Activated T-helper 2 cell treated with anti-CD3 and anti-CD28 coated beads, Interferon-gamma antibody, Interleukin-2, Interleukin-4, amounts not matched to agents 10 μg/mL and 5 μg/mL and 100 μg/mL, durations not matched to agents 14 hours and 24 hours and 36 hours (primary cell): ENCODE results near the gene SYNPO2. TPM values are rescaled to one million over a fixed set of nuclear protein-coding genes. Genes with fewer than 3 reads are reported as not detected.
"Not testable (repeated sequence)": the region's sequence is repeated elsewhere in the genome, so short reads cannot be mapped to it uniquely, and the experiment has no call there.

Experiments used
- DNase-seq: peaks from one replicate; pipeline ENCODE4 v3.0.0; 2021; ENCODE audit warnings: low spot score
- H3K27ac Mint-ChIP-seq: one replicate; pipeline ENCODE4 v1.8.0; 2021; ENCODE audit warnings: mixed read lengths
- H3K27me3 Mint-ChIP-seq: one replicate; pipeline ENCODE4 v1.8.0; 2021; ENCODE audit warnings: low read depth, mixed read lengths
- H3K36me3 Mint-ChIP-seq: one replicate; pipeline ENCODE4 v1.8.0; 2021; ENCODE audit warnings: low read depth, mixed read lengths
- H3K4me1 Mint-ChIP-seq: one replicate; pipeline ENCODE4 v1.8.0; 2021; ENCODE audit warnings: low read depth, mixed read lengths
- H3K4me3 Mint-ChIP-seq: one replicate; pipeline ENCODE4 v1.8.0; 2021; ENCODE audit warnings: low read depth, mild to moderate bottlenecking, moderate library complexity, mixed read lengths
- H3K9me3 Mint-ChIP-seq: one replicate; pipeline ENCODE4 v1.8.0; 2021; ENCODE audit warnings: mixed read lengths
- intact Hi-C: fragments of 100-400 bp; cut with micrococcal nuclease; formaldehyde crosslinking; loops from one replicate; pipeline ENCODE4 v1.15.1; 2023
- total RNA-seq: library from RNA; stranded (reverse); gene quantifications from 2 replicates; pipeline ENCODE4 v1.2.3, GENCODE V29; 2022

SYNPO2 gene
- total RNA-seq, 1 donor from 2014 or later, result 0.09 TPM

DNA sequence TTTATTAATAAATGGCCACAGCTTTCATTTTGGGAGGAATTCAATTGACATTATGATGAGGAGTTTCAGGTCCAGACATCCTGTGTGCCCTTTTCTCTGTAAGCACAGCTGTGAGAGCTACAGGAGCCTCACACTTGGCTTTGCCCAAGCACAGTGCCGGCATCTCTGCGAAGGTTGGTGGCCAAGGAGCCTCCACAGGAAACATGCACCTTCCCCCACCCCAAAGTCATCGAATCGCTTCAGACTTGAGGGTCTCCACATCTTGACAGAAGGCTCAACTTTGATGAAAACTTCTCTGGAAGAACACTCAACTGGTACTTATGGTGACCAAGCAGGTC is 100.0 kb downstream of the SYNPO2 start:
- no peak for DNase-seq
- Mint-ChIP-seq H3K36me3 (no peaks in the 10 kb centered on the region), H3K4me1 (no peaks in the 10 kb centered on the region), H3K4me3 (no peak overlapping the region), H3K27me3 (peaks cover 3% of the 10 kb centered on the region), H3K9me3 (no peaks in the 10 kb centered on the region), H3K27ac (no peak overlapping the region)
- intact Hi-C loops, result no loop called here

DNA sequence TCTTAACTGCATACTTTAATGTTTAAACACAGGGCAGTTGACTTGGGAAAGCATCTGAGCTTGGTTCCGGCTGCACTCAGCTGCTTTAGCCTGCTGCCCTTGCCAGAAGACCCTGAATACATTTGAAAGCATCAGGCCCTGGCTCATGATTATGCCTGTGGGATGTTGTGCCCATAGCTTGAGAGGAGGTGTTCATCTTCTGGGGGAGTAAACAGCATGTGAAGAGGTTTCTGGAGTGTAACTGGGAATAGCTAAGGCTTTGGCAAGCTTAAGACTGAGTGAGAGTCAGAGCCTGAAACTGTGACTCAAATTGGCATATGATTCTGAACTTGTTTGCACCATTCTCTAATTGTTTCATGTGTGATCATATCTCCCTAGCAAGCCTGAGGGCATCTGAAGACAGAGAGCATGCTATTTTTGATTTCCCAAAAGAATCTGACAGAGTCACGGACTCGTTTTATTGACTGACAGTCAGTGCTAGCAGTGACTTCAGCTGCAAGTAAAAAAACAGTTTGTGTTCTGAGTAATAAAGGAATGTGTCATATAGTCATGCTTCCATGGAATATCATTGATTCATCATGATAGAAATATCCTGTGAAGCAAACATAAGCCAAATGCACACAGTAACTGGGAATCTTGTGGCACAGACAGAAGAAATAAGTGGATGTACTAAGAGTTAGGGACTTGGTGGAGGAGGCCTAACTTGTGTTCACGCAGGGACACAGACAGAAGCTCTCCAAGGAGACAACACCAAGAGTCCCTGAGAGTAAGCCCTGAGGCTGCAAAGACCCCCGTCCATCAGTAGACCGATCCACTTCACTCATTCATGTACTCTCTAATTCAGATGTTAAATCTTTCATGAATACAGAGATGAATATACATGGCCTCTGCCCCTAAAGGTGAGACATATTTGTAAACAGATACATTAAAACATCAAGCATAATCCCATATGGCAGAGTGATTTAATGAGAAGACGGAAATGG is 100.7 kb downstream of the SYNPO2 start:
- Mint-ChIP-seq H3K27me3 (no peaks in the 10 kb centered on the region), H3K36me3 (no peaks in the 10 kb centered on the region), H3K4me1 (no peaks in the 10 kb centered on the region), H3K9me3 (no peaks in the 10 kb centered on the region), H3K4me3 (no peak overlapping the region), H3K27ac (no peak overlapping the region)
- intact Hi-C loops, result no loop called here
- no peak for DNase-seq

DNA sequence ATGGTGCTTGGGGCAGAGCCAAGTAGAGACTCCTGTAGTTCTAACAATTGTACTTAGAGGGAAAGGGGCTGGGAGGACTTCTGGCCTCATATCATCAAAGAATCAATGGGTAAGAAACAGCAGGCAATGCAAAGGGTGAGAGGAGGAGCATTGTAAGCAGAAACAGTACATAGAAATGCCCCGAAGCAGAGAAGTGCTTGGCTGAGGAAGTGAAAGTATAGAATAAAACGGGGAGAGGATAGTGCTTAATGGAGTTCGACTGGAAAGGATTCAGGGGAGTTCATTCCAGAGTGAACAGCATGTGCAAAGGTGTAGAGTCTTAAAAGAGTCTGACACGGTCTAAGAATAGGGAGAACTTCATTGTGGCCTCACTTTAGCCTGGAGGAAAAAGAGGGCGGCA is 103.0 kb downstream of the SYNPO2 start:
- H3K9me3 Mint-ChIP-seq, result no peaks in the 10 kb centered on the region

GRCh38 chr4:118992149-118992548 is 103.5 kb downstream of the SYNPO2 start:
- no peaks in the 10 kb centered on the region for H3K36me3 Mint-ChIP-seq
- DNase-seq, result no peak
- intact Hi-C loops, result no loop called here
- peaks cover 2% of the 10 kb centered on the region for H3K27me3 Mint-ChIP-seq
- no peak overlapping the region for H3K4me3 Mint-ChIP-seq
- no peak overlapping the region for H3K27ac Mint-ChIP-seq
- H3K4me1 Mint-ChIP-seq, result no peaks in the 10 kb centered on the region
- H3K9me3 Mint-ChIP-seq, result no peaks in the 10 kb centered on the region

More for the DNA sequence above, 103.0 kb downstream of the SYNPO2 start:
- intact Hi-C loops, result no loop called here
- Mint-ChIP-seq H3K4me1 (no peaks in the 10 kb centered on the region), H3K4me3 (no peak overlapping the region), H3K36me3 (no peaks in the 10 kb centered on the region), H3K27ac (no peak overlapping the region), H3K27me3 (peaks cover 2% of the 10 kb centered on the region)
- DNase-seq, result no peak

GRCh38 chr4:118993333-118993732 is 104.7 kb downstream of the SYNPO2 start:
- no peaks in the 10 kb centered on the region for H3K4me1 Mint-ChIP-seq
- H3K4me3 Mint-ChIP-seq, result no peak overlapping the region
- H3K36me3 Mint-ChIP-seq, result no peaks in the 10 kb centered on the region
- H3K27me3 Mint-ChIP-seq, result peaks cover 5% of the 10 kb centered on the region
- no peak for DNase-seq
- no peaks in the 10 kb centered on the region for H3K9me3 Mint-ChIP-seq
- intact Hi-C loops, result no loop called here
- H3K27ac Mint-ChIP-seq, result no peak overlapping the region

DNA sequence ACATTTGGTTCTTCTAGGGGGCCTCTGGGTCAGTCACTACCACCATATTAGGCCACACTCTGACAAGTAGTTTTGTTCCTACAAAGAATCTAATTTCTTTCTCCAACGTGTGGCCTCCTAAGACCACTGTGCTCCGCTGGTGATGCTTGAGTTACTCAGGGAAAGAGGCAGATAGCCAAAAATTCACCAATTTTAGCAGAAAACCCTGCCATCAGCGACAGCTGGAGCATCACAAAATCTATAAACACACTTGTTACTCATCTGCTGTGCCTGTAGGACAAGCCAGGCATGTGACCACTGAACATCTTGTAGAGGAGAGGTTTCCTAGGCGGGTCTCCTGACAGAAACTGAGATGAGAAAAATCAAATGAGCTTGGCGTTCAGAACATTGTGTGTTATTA is 105.4 kb downstream of the SYNPO2 start:
- Mint-ChIP-seq H3K4me3 (no peak overlapping the region), H3K4me1 (no peaks in the 10 kb centered on the region)

GRCh38 chr4:118995693-118996391 is 107.2 kb downstream of the SYNPO2 start:
- peaks cover 5% of the 10 kb centered on the region for H3K27me3 Mint-ChIP-seq
- no peak for DNase-seq
- H3K4me1 Mint-ChIP-seq, result no peaks in the 10 kb centered on the region
- H3K9me3 Mint-ChIP-seq, result no peaks in the 10 kb centered on the region
- H3K27ac Mint-ChIP-seq, result no peak overlapping the region
- H3K36me3 Mint-ChIP-seq, result no peaks in the 10 kb centered on the region
- intact Hi-C loops, result no loop called here
- no peak overlapping the region for H3K4me3 Mint-ChIP-seq

More for the DNA sequence above, 105.4 kb downstream of the SYNPO2 start:
- Mint-ChIP-seq H3K9me3 (no peaks in the 10 kb centered on the region), H3K27ac (no peak overlapping the region), H3K27me3 (peaks cover 5% of the 10 kb centered on the region), H3K36me3 (no peaks in the 10 kb centered on the region)
- DNase-seq, result no peak
- intact Hi-C loops, result no loop called here

DNA sequence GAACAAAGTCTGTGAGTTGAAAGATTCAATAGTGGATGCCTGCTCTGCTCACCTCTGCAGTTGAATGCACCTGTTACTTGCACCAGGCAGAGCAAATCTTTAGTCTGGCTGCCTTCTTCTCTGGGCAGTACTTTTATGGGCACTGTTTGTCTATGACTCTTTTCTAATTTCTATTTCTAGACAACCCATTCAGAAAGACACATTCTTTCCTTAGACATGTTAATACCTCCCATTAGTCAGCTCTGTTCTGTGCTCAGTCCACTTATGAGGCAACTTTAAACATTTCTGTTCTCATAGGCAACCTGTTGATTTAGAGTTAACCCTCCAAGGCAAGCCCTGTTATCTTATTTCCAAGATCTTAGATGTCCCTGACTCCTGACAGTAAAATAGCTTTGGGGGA is 108.9 kb downstream of the SYNPO2 start:
- H3K4me3 Mint-ChIP-seq, result no peak overlapping the region
- H3K36me3 Mint-ChIP-seq, result no peaks in the 10 kb centered on the region
- intact Hi-C loops, result no loop called here
- no peaks in the 10 kb centered on the region for H3K4me1 Mint-ChIP-seq
- peaks cover 5% of the 10 kb centered on the region for H3K27me3 Mint-ChIP-seq
- no peak for DNase-seq
- no peak overlapping the region for H3K27ac Mint-ChIP-seq
- H3K9me3 Mint-ChIP-seq, result no peaks in the 10 kb centered on the region

GRCh38 chr4:118999919-119000318 is 111.3 kb downstream of the SYNPO2 start:
- H3K4me1 Mint-ChIP-seq, result no peaks in the 10 kb centered on the region
- no peak overlapping the region for H3K27ac Mint-ChIP-seq
- intact Hi-C loops, result no loop called here
- no peak overlapping the region for H3K4me3 Mint-ChIP-seq
- no peaks in the 10 kb centered on the region for H3K36me3 Mint-ChIP-seq
- H3K27me3 Mint-ChIP-seq, result peaks cover 6% of the 10 kb centered on the region
- no peak for DNase-seq
- H3K9me3 Mint-ChIP-seq, result no peaks in the 10 kb centered on the region

DNA sequence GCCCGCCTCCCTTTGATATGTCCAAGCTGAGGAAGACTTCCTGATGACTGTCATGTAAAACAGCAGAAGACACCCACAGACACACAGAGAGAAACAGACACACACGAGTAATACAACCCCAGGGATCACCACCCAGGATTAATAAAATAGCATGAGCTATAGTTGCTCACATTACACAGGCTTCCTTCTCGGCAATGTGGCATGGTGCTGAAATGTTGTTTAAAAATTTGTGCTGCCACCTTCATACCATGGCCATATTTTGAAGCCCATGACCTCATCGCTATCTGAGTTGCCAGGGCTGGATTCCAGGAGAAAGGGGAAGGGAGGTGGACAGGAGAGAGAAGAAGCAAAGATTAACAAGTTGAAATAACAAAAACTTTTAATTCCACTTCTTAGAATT is 111.7 kb downstream of the SYNPO2 start:
- intact Hi-C loops, result no loop called here
- H3K27me3 Mint-ChIP-seq, result peaks cover 6% of the 10 kb centered on the region

GRCh38 chr4:119002476-119002875 is 113.8 kb downstream of the SYNPO2 start:
- no peaks in the 10 kb centered on the region for H3K4me1 Mint-ChIP-seq
- H3K9me3 Mint-ChIP-seq, result no peaks in the 10 kb centered on the region
- no peak overlapping the region for H3K4me3 Mint-ChIP-seq
- peaks cover 5% of the 10 kb centered on the region for H3K27me3 Mint-ChIP-seq
- DNase-seq, result no peak
- intact Hi-C loops, result no loop called here
- no peaks in the 10 kb centered on the region for H3K36me3 Mint-ChIP-seq
- no peak overlapping the region for H3K27ac Mint-ChIP-seq

More for the DNA sequence above, 111.7 kb downstream of the SYNPO2 start:
- H3K4me3 Mint-ChIP-seq, result no peak overlapping the region
- no peak for DNase-seq
- H3K9me3 Mint-ChIP-seq, result no peaks in the 10 kb centered on the region
- H3K36me3 Mint-ChIP-seq, result no peaks in the 10 kb centered on the region
- H3K4me1 Mint-ChIP-seq, result no peaks in the 10 kb centered on the region
- H3K27ac Mint-ChIP-seq, result no peak overlapping the region

GRCh38 chr4:119003001-119003400 is 114.3 kb downstream of the SYNPO2 start:
- DNase-seq, H3K9me3 Mint-ChIP-seq, H3K4me3 Mint-ChIP-seq, H3K4me1 Mint-ChIP-seq, H3K27me3 Mint-ChIP-seq, H3K27ac Mint-ChIP-seq, H3K36me3 Mint-ChIP-seq, intact Hi-C loops: not testable (repeated sequence)

- no peaks in the 10 kb centered on the region for H3K4me1 Mint-ChIP-seq
- H3K27me3 Mint-ChIP-seq, result peaks cover 6% of the 10 kb centered on the region
- H3K9me3 Mint-ChIP-seq, result no peaks in the 10 kb centered on the region
- no peaks in the 10 kb centered on the region for H3K36me3 Mint-ChIP-seq
- no peak overlapping the region for H3K4me3 Mint-ChIP-seq
- intact Hi-C loops, result no loop called here
- DNase-seq, result no peak
- H3K27ac Mint-ChIP-seq, result no peak overlapping the region
Observed at GRCh38 chr4:119005928-119006460, 117.3 kb downstream of the SYNPO2 start.
